Parathyroid adenoma (tissue), 2 donors: Measurements from ENCODE around the gene NUP62CL.
A peak's percentile ranks its signal among the peaks of the same experiment; 100 is the strongest.
"Not testable (repeated sequence)": the region's sequence is repeated elsewhere in the genome, so short reads cannot be mapped to it uniquely, and the experiment has no call there.

Experiments
- H2AFZ ChIP-seq: fragments of 300-600 bp; sonication (generic); one replicate; pipeline ENCODE4 v1.7.0; 2017; ENCODE audit warnings: antibody characterized with exemption, mild to moderate bottlenecking
- H3K27ac ChIP-seq: fragments of 300-600 bp; sonication (generic); one replicate; pipeline ENCODE4 v1.7.0; 2017
- H3K27me3 ChIP-seq: fragments of 300-600 bp; sonication (generic); one replicate; pipeline ENCODE4 v1.7.0; 2017; ENCODE audit warnings: low read length; ENCODE audit not compliant: control insufficient read depth, insufficient read depth
- H3K36me3 ChIP-seq: fragments of 300-600 bp; sonication (generic); one replicate; pipeline ENCODE4 v1.7.0; 2017; ENCODE audit warnings: low read length; ENCODE audit not compliant: control insufficient read depth, insufficient read depth
- H3K4me1 ChIP-seq: fragments of 300-600 bp; sonication (generic); one replicate; pipeline ENCODE4 v1.7.0; 2017; ENCODE audit warnings: control low read depth
- H3K4me2 ChIP-seq: fragments of 300-600 bp; sonication (generic); one replicate; pipeline ENCODE4 v1.7.0; 2017; ENCODE audit warnings: low read length
- H3K4me3 ChIP-seq: fragments of 300-600 bp; sonication (generic); one replicate; pipeline ENCODE4 v1.7.0; 2017; ENCODE audit warnings: low read depth, low read length
- H3K79me2 ChIP-seq: fragments of 300-600 bp; sonication (generic); one replicate; pipeline ENCODE4 v1.7.0; 2017; ENCODE audit warnings: control low read depth
- H3K9ac ChIP-seq: fragments of 300-600 bp; sonication (generic); one replicate; pipeline ENCODE4 v1.7.0; 2017; ENCODE audit warnings: mild to moderate bottlenecking
- H3K9me3 ChIP-seq: fragments of 300-600 bp; sonication (generic); one replicate; pipeline ENCODE4 v1.7.0; 2017; ENCODE audit warnings: low read length; ENCODE audit not compliant: control insufficient read depth
- CTCF ChIP-seq: fragments of 300-600 bp; sonication (generic); IDR thresholded peaks from one replicate; pipeline ENCODE4 v1.7.0; 2017; ENCODE audit warnings: antibody characterized with exemption, mild to moderate bottlenecking
- donor health status: primary hyperparathyroidism.

Gene NUP62CL

GRCh38 chrX:107168257-107168656 lies 38.0 kb downstream of the NUP62CL start:
- Histone ChIP-seq H3K27ac (no peak overlapping the region), H3K9me3 (no peaks in the 10 kb centered on the region), H3K79me2 (no peaks in the 10 kb centered on the region), H3K36me3 (no peaks in the 10 kb centered on the region), H3K27me3 (no peaks in the 10 kb centered on the region), H3K4me3 (no peak overlapping the region), H3K4me1 (no peaks in the 10 kb centered on the region), H3K9ac (no peak overlapping the region), H2AFZ (no peak overlapping the region), H3K4me2 (no peak overlapping the region)
- no peak for TF ChIP-seq CTCF

- Histone ChIP-seq H3K4me1 (no peaks in the 10 kb centered on the region), H3K4me3 (no peak overlapping the region), H3K9me3 (no peaks in the 10 kb centered on the region), H3K79me2 (no peaks in the 10 kb centered on the region), H3K36me3 (no peaks in the 10 kb centered on the region), H3K27ac (no peak overlapping the region), H3K27me3 (no peaks in the 10 kb centered on the region), H3K4me2 (no peak overlapping the region), H2AFZ (no peak overlapping the region), H3K9ac (no peak overlapping the region)
- TF ChIP-seq CTCF: no peak
These were observed 38.9 kb downstream of the NUP62CL start for GRCh38 chrX:107167163-107167921.

GRCh38 chrX:107157618-107158017 lies 48.6 kb downstream of the NUP62CL start:
- H2AFZ ChIP-seq, H3K36me3 ChIP-seq, H3K4me2 ChIP-seq, H3K9me3 ChIP-seq, H3K27me3 ChIP-seq, H3K4me1 ChIP-seq, H3K27ac ChIP-seq, H3K79me2 ChIP-seq, H3K4me3 ChIP-seq, H3K9ac ChIP-seq: not testable (repeated sequence)

GRCh38 chrX:107155621-107156430 lies 50.4 kb downstream of the NUP62CL start:
- H3K79me2 ChIP-seq: not testable (repeated sequence)
- peak overlapping the region; percentile 22 for H3K4me3 ChIP-seq

GRCh38 chrX:107154787-107155620 lies 51.2 kb downstream of the NUP62CL start:
- Histone ChIP-seq H3K9me3 (no peaks in the 10 kb centered on the region), H2AFZ (peak overlapping the region; percentile 50), H3K9ac (no peak overlapping the region), H3K27me3 (no peaks in the 10 kb centered on the region), H3K79me2 (no peaks in the 10 kb centered on the region), H3K27ac (no peak overlapping the region), H3K4me3 (peak overlapping the region; percentile 22), H3K4me1 (no peaks in the 10 kb centered on the region), H3K36me3 (no peaks in the 10 kb centered on the region), H3K4me2 (no peak overlapping the region)
- TF ChIP-seq CTCF: no peak

More at GRCh38 chrX:107155621-107156430, 50.4 kb downstream of the NUP62CL start:
- H3K27ac ChIP-seq, H3K36me3 ChIP-seq, H3K27me3 ChIP-seq, H3K9me3 ChIP-seq, H3K4me1 ChIP-seq, H3K4me2 ChIP-seq, H3K9ac ChIP-seq: not testable (repeated sequence)
- H2AFZ ChIP-seq: peak overlapping the region; percentile 50
